Activated gamma-delta T cell treated with Interleukin-2 at 50 U/mL for 16 hours (primary cell): ENCODE measurements around the gene FBXO46.
"Not testable (repeated sequence)": the region's sequence is repeated elsewhere in the genome, so short reads cannot be mapped to it uniquely, and the experiment has no call there.

Experiments
- DNase-seq: peaks from one replicate; pipeline ENCODE4 v3.0.0-alpha.2; 2020

The FBXO46 gene

GRCh38 chr19:45765702-45766295 lies 35.1 kb upstream of the FBXO46 start:
- no peak for DNase-seq

- no peak for DNase-seq
These were observed 34.4 kb upstream of the FBXO46 start for GRCh38 chr19:45764945-45765701.

- no peak for DNase-seq
These were observed 33.8 kb upstream of the FBXO46 start for GRCh38 chr19:45764475-45764874.

DNA sequence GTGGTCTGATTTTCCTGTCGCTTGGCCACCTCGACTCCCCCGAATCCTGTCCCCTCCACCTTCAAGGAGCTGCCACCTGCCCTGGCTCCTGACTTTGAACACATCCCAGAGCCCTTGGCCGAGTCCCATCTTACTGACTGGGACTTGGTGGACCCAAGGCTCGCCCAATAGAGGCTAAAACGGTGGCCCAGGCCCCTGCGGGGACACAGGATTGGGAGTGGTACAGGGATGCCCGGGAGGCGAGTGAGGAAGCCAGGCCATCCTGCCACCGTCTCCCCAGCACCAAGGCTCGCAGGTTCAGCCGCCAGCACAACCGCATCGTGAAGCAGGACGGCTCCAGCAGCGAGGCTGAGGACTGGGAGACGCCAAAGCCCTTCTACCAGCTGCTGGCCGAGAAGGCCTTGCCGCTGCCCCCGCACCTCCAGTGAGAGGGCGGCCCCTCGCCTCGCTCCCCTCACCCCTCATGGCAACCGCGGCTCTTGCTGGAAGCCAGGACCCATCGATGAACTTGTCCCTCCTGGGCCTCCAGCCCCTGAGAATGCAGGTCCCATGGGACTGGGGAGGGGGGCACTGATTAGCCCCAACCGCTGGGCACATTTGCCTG lies 33.1 kb upstream of the FBXO46 start:
- no peak for DNase-seq

- no peak for DNase-seq
These were observed 32.4 kb upstream of the FBXO46 start for GRCh38 chr19:45762870-45763631.

DNA sequence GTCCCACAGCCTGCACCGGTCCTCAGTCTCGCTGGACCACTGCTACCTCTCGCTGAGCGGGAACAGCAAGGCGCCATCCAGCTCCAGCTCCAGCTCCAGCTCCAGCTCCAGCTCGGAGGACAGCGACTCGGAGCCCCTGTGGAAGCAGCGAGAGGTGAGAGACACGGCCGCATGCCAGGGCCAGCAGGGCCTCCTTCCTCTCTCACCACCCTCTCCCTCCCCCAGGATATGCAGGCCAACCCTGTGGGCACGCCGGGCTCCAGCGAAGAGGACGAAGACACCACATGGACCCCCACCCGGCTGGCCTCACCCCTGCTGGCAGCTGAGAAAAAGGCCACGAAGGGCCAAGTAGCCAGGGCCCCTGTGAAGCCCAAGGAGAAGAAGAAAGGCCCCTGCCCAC lies 31.0 kb upstream of the FBXO46 start:
- no peak for DNase-seq

GRCh38 chr19:45758921-45759320 lies 28.2 kb upstream of the FBXO46 start:
- DNase-seq: no peak

GRCh38 chr19:45757695-45758094 lies 27.0 kb upstream of the FBXO46 start:
- no peak for DNase-seq

- no peak for DNase-seq
These were observed 23.6 kb upstream of the FBXO46 start for GRCh38 chr19:45754323-45754722.

DNA sequence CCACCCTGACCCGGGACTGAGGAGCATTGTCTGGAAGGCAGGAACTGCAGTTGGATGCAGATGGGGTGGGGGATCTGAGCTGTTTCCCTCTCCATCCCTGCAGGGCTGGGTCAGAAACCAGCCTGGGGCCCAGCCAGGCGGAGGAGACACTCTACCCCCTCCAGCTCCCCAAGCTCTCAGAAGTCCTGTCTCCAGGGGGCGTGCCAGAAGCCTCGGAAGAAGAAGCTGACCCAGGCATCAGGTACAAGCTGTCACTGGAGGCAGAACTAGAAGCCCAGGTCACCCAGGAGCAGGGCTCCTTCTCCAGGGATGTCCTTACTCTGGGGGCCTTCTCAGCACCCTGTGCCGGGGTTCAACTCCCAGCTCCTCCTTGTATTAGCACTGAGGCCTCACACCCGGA lies 22.9 kb upstream of the FBXO46 start:
- DNase-seq: no peak

GRCh38 chr19:45752639-45753038 lies 21.9 kb upstream of the FBXO46 start:
- DNase-seq: no peak

DNA sequence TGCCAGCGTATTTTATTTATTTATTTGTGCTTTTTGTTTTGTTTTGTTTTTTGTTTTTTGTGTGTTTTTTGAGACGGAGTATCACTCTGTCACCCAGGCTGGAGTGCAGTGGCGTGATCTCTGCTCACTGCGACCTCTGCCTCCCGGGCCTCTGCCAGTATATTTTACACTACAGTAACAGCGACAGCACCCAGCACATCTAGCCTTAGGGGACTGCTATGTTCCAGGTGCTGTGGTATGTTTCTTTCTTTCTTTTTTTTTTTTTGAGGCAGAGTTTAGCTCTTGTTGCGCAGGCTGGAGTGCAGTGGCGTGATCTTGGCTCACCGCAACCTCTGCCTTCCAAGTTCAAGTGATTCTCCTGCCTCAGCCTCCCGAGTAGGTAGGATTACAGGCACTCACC lies 20.8 kb upstream of the FBXO46 start:
- not testable (repeated sequence) for DNase-seq

GRCh38 chr19:45747513-45747912 lies 16.8 kb upstream of the FBXO46 start:
- no peak for DNase-seq

DNA sequence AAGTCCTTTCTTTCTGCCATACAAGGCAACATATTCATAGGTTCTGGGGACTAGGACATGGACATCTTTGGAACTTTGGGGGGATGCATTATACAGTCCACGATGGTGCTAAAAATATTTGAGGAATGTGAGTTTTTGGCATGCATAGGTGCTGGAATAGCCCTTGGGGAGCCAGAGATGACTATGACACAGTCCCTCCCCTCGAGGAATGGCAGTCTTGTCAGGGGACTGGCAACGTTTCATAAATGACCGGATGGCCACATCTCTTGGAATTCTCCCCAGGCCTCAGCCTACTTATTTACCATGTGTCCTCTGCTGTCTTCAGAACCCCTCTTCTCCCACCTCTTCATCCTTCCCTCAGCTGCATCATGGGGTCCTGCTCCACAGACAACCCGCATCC lies 16.2 kb upstream of the FBXO46 start:
- no peak for DNase-seq

DNA sequence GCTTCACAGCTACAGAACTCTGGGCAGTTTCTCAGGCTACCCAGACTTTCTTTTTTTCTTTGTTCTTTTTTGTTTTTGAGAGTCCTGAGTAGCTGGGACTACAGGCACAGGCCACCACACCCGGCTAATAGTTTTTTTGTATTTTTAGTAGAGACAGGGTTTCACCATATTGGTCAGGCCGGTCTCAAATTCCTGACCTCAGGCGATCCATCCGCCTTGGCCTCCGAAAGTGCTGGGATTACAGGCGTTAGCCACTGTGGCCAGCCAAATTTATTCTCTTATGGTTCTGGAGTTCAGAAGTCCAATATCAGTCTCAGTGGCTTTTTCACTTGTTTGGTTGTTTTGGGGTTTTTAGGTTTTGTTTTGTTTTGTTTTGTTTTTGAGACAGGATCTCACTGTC lies 14.9 kb upstream of the FBXO46 start:
- DNase-seq: no peak

DNA sequence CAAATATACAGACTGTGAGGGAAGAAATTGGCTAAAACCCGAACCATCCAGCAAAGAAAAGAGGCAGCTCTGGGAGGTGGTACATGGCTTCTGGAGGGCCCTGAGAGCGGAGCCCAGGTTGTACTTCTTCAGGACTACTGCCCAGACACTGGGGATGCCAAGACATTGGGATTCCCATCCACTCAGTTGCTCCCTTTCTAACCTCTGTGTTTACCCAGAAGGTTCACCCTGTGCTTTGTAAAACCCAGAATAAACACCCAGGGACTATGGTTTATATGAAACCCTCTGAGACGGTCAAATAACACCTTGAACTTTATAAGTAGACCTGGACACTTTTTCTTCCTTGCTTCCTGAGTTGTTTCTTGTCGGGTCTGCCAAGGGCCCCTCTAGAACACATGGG lies 12.3 kb upstream of the FBXO46 start:
- DNase-seq: no peak

DNA sequence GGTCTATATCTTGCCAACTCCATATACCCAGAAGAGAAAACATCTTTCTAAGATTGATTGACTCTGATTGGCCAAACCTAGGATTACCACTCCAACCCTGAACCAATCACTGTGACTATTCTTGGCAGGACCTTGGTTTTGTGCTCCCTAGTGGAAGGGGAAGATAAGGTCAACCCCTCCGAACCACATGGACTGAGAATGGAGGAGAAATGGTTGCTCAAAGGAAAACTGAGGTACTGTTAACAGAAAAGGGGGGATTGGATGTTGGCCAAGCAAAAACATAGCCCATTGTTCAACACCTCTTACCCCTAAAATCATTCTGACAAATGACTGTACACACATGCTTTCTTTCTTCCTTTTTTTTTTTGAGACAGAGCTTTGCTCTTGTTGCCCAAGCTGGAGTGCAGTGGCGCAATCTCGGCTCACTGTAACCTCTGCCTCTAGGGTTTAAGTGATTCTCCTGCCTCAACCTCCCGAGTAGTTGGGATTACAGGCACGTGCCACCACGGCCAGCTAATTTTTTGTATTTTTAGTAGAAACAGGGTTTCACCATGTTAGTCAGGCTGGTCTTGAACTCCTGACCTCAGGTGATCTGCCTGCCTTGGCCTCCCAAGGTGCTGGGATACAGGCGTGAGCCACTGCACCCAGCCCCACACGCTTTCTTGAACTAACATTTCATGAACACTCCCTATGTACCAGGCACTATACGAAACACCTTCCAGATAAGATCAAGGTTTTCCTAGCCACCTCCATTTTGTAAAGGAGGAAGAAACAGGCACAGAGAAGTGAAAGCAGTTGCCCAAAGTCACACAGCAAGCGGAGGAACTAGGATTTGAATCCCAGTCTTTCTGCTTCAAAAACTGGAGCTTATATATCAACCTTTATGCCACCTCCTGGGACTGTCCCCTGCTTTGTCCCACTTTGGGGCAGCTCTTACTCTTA lies 9.1 kb upstream of the FBXO46 start:
- no peak for DNase-seq

GRCh38 chr19:45733160-45733810 lies 2.6 kb upstream of the FBXO46 start, which contains the start of gene MEIOSIN:
Gene MEIOSIN, plus strand, starts transcription at chr19:45733439. Its CDS starts 1,938 bp downstream, at chr19:45735377.
- DNase-seq: no peak

DNA sequence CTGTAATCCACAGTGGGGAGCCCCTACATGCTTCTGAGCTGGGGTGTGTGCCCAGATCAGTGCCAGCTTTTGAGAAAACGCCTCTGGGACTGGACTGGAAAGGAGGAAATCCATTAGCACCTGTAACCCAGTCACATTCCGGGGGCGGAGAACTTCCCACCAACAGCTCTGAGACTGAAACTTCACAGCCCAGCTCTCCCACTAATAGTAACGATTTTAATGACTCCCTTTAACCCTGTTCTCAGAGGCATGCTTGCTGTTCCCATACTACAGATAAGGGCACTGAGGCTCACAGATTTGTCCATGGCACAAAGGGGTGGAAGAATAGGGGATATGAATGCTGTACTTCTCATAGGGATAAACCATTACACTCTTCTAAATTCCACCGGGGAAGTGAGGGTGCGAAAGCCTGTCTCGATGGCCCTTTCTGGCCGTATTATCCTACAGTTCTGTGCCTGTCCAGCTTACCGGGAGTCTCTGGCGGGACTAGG lies 851 bp downstream of the FBXO46 start:
- DNase-seq: no peak

GRCh38 chr19:45728683-45729082 lies 2.0 kb downstream of the FBXO46 start:
- not testable (repeated sequence) for DNase-seq

GRCh38 chr19:45720065-45720464 lies 10.6 kb downstream of the FBXO46 start:
- not testable (repeated sequence) for DNase-seq
